HG02870 (cell line): ENCODE measurements around the gene ENTPD6.
"Not testable (repeated sequence)": the region's sequence is repeated elsewhere in the genome, so short reads cannot be mapped to it uniquely, and the experiment has no call there.

ENCODE experiments used
- ATAC-seq: cut with Tn5 transposase; IDR thresholded peaks from one replicate; pipeline ENCODE4 v1.9.1; 2021; ENCODE audit warnings: mild to moderate bottlenecking, moderate library complexity; ENCODE audit not compliant: unreplicated experiment

Gene ENTPD6

GRCh38 chr20:25253606-25254275 is 58.2 kb downstream of the ENTPD6 start:
- ATAC-seq: no peak

DNA sequence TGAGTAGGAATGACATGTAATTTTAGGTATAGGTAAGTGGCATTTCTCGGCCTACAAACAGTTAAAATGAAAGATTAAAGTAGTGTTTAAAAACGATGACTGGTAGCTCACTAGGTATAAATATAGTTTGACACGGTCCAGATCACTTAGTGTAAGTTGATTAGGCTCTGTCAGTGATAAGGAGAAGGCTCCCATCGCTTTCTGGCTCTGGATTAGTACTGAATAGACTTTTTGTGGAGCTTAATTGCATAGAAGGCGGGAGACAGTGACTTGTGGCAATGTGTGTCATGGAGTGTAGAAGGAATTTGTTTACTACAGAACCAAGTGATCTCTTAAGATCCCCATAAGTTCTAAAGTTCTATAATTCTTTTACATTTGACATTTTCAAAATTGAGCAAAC is 59.1 kb downstream of the ENTPD6 start:
- no peak for ATAC-seq

DNA sequence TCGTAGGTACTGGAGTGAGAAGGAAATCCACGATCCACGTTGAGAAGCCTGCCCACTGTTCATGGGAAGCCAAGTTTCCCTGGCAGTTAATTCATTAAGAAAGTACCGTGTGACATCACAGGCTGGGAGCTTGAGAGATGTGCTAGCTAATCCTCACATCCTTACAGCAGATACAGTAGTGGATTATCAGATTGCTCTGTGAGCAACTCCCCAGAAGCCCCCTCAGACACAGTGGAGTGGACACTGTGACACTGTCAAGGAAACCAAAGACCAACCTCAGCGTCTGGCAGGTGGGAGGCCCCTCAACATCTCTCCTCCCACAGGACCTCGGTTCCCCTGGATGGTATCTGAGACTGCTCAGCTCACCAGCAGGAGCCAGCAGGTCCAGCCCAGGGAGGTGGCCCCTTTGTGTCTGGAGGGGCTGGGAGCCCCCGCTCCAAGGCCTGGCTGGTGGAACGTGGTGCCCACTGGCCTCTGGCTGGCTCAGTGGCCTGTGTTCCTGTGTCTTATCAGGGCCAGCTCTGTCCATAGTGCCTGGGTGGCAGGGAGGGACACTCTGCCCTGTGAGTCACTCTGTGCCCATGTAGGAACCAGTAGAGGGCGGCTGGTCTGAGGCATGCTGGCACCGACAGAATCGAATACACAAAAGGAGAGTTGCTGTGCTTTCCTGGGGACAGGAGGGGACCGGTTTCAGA is 59.6 kb downstream of the ENTPD6 start:
- no peak for ATAC-seq

GRCh38 chr20:25256226-25256859 is 60.8 kb downstream of the ENTPD6 start:
- no peak for ATAC-seq

DNA sequence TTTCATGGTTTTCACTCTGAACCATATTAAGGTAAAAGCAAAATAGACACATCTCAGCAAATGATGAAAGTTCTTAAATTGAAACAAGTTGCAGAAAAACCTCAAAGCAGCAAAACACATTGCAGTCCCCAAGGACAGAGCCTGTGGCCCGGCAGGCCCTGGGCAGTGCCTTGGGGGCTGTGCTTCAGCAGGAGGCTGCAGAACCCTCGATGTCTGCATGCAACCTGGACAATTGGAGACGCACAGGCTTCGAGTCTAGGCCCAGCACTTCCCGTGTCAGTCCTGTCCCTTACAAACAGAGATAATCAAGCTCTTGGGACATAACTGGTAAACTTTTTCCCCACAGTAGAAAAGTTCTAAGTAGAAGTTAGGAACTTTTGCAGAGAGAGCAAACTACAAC is 61.6 kb downstream of the ENTPD6 start:
- no peak for ATAC-seq

DNA sequence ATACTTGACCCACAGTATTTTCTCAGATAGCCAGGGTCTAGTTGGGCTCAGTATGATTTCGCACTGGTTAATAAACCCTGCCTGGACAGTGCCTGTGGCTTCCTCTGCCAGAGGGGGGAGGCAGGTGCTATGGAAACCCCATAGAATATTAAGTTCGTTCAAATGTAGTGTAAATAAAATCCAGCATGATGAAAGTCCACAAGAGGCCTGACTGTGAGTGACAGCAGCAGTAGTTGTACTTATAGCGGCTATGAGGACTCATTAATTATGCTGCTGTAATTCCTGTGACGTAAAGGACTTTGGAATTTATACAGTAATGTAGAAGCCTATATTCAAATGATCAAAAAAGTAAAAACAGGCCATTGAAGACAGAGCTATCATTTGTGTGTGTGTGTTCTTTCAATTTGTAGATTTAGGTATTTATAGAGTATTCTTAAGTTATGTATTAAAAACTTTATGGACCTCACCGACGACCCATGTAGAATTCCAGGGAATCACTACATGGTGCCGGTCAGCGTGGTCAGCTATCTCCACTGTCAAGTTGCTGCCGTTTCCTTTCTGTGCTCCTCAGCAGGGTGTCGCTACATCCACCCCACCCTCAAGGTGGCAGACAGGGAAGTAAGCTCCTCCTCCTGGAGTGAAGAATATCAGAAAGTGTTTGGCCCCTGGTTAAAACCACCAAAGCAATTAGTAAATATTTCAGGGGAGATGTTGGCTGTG is 62.4 kb downstream of the ENTPD6 start:
- no peak for ATAC-seq

DNA sequence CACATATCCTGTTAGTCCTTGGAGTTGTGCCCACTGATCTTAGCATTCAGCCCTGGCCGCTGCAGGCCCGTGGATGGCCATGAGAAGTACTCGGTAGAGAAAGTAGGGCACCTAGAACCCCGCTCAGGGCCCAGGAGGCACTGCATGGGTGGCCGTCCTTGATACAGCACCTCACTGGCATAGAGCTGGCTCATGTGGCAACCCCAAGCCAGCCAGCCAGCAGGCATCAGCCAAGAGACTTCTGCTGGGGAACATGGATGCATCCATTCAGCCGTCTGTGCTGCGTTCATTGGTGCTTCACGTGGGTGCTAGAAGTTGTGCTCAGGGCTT is 62.9 kb downstream of the ENTPD6 start:
- ATAC-seq: no peak

DNA sequence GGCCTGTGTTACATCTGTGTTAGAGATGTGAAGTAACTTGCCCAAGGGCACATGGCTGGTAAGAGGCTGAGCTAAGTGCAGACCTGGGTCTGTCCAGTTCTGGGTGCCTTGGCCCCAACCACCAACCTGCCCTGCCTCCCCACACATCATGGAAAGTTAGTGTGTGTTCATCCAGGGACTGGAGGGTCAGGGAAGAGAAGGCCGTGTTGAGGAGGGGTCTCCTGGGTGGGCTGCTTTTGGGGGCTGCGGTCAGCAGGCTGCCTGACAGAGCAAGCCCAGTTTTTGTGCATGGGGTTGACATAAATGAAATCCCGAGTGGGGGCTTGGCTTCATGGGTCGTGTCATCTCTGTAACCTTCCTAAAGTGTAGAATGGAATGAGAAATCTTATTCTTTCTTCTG is 63.3 kb downstream of the ENTPD6 start:
- no peak for ATAC-seq

DNA sequence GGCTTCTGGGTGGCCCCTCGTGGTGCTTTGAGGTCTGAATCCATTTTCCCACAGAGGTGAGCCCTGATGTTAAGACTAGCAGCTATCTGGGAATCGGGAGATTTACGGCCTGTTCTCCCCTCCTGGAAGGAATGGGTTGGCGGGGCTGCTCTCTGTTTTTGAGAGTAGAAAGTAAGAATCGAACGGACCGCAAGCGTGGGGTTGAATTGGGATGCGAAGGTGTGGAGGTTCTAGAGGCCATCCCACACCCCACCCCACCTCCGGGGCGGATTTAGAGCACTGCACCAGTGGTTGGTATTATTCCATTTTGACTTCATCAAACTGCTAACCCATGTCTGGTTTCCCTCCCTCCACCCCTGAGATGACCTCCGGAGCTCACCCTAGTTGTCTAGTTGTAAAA is 63.8 kb downstream of the ENTPD6 start:
- ATAC-seq: no peak

DNA sequence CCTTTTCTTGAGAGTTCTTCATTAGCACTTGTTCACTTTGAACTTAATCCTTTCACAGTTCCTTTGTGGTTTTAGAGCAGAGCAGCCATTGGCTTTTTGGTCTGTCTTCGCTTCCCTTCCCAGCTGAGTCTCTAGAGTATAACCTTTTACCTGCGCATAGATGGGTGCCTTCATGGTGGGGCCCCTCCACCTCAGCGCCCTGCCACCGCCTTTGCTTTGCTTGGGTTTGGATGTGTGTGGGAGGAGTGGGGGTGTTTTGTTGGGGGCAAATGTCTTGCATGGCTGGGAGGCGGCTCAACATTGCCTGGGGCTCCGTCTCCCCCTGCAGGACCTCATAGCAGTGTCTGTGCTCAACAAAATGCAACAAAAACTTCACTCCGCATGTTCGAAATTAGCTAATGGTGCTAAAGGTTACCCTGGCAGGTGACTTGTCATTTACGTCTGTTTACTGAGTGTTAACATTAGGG is 64.3 kb downstream of the ENTPD6 start:
- no peak for ATAC-seq

DNA sequence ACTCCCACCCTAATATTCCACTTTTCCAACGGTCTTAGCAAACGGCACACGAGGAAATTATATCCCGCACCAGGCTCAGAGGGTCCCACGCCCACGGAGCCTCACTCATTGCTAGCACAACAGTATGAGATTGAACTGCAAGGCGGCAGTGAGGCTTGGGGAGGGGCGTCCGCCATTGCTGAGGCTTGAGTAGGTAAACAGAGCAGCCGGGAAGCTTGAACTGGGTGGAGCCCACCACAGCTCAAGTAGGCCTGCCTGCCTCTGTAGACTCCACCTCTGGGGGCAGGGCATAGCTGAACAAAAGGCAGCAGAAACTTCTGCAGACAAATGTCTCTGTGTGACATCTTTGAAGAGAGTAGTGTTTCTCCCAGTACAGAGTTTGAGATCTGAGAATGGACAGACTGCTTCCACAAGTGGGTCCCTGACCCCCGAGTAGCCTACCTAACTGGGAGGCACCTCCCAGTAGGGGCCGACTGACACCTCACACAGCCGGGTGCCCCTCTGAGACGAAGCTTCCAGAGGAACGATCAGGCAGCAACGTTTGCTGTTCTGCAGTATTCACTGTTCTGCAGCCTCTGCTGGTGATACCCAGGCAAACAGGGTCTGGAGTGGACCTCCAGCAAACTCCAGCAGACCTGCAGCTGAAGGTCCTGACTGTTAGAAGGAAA is 65.4 kb downstream of the ENTPD6 start:
- not testable (repeated sequence) for ATAC-seq

DNA sequence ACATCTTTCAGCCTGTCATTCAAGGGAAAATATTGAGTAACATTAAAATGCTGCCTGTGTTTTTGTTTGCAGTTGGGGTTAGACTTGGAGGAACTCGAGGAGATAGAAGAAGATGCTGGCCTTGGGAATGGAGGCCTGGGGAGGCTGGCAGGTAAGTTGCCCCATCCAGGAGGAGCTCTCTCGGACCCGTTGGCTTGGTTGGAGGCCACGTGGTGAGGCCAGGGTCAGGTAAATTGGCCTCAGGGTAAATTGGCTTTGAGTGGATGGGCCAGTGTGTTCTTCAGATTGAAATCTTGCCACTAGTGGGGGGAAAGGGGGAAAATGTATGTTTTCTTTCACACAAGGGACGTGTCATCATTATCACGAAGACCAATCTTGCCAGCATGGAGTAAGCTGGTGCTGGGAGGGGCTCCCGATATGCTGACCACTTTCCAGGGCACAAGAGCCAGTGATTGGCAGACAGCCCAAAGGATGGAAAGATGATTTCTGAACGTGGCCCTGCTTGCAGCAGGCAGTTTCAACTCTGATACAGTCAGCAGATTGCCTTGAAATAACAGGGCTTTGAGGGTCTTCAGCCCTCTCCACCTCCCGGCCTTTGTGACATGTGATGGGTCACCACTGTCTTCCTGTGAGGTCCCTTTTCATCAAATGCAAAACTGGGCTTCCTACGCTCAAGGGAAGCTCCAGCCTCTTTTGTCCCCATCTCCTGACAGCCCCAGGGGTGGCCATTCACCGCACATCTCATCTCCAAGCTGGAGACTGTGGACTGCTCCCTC is 73.7 kb downstream of the ENTPD6 start:
- no peak for ATAC-seq

GRCh38 chr20:25269833-25270170 is 74.3 kb downstream of the ENTPD6 start:
- no peak for ATAC-seq

GRCh38 chr20:25270829-25271251 is 75.3 kb downstream of the ENTPD6 start:
- ATAC-seq: no peak

- ATAC-seq: no peak
These were observed 76.1 kb downstream of the ENTPD6 start for GRCh38 chr20:25271486-25272222.

DNA sequence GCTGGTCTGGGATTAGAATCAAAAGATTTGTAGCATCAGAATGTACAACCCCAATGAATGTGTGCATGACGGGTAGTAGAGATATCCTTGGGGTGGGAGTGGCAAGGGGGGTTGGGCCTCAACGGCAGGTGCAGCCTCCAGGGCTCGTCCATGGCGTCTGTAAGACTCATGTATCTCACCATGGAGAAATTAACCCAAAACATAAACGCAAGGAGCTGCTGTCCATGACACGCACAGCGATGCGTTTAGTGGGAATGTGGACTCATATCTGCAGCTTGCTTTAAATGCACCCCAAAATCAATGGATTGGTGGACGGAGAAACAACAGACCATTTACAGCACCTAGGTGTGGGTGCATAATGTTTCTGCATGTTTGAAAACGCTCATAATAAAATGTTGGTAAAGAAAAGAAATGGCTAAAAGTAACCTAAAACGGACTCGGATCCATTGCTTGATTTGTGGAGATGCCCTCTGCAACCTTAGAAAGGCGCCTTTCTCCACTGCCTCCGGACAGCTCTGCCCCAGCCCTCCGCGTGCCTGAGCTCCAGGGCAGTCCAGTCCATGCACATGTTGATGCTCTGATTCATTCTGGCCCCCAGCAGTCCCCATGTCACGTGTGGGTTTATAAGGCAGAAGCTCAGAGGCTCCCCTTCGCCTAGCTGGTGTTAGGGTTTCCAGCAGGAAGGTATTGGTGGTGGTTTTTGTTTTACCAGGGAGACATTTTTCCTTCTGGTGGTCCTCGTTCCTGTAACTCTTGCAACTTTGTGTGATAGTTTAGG is 76.9 kb downstream of the ENTPD6 start:
- no peak for ATAC-seq

- no peak for ATAC-seq
These were observed 77.5 kb downstream of the ENTPD6 start for GRCh38 chr20:25273046-25273445.

DNA sequence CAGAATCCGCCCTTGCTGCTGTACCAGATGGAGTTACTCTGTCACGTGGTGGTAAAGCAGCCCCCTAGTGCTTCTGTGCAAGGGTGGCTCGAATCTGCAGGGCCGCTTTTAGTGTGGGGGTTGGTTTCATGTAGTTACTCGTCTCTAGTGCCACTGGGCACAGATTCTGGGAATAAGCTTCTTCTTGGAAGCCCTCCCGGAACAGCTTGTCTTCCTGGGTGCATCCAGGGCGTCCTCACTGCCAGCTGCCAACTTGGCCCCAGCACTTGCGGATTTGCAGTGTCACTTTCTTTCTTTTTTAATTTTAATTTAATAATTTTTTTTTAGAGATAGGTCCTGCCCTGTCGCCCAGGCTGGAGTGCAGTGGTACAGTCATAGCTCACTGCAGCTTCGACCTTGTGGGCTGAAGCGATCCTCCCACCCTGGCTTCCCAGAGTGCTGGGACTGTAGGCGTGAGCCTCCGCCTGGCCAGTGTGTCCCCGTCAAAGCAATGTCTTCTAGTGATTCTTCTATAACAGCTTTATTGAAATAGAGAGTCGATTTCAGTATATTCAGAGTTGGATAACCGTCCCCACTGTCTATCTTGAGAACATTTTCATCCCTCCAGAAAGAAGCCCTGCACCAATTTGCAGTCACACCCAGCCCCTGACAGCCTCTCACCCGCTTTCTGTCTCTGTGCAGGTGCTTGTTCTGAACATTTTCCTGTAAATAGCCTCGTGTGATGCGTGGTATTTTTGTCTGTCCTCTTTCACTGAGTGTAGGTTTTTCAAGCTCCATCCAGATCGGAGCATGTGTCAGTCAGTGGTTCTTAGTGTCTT is 78.2 kb downstream of the ENTPD6 start:
- no peak for ATAC-seq
